GM12864 (cell line): ENCODE data around the gene ITPK1.

Experiments
- DNase-seq: peaks from one replicate; pipeline ENCODE4 v3.0.0-alpha.2; 2011; ENCODE audit warnings: low read depth
- H3K4me3 ChIP-seq: 2 replicates; pipeline ENCODE4 v1.5.1; 2011; ENCODE audit warnings: mild to moderate bottlenecking, low read depth, low read length, control low read depth
- TF ChIP-seq, protein P1 (sequence below): IDR thresholded peaks from 2 replicates; pipeline ENCODE4 v1.5.1; 2011; ENCODE audit warnings: low read depth, mild to moderate bottlenecking, moderate library complexity, low read length, control low read depth, inconsistent platforms; ENCODE audit errors: missing control alignments

ITPK1 gene

DNA sequence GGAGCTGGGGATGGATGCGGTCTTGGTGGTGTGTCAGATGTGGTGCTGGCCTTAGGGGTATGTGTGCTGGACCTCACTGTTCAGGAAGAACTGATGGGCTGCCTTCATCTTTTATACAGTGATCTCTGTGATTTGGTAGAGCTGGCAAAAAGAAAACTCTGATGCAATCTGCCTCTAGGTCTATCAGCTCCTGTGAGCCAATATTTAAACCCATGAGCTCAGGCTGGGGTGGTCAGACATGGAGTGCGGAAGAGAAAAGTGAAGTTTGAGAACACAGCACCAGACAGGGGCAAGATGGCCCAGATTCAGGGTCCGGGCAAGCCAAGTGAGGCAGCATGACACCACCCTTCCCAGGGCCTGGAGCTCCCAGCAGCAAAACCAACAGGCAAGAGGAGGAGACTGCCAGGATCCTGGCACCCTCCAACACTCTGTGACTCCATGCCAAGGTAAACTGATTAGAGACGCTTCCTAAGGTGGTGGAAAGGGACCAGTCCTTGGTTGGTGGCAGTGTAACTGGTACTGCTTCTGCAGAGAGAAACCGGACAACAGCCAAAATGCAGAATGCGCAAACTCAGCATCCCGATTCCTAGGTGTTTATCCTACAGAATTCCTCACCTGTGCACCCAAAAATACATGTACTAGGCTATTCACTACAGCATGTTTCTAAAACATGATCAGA is 110.5 kb downstream of the ITPK1 start:
- DNase-seq, result no peak
- TF ChIP-seq, protein P1, sequence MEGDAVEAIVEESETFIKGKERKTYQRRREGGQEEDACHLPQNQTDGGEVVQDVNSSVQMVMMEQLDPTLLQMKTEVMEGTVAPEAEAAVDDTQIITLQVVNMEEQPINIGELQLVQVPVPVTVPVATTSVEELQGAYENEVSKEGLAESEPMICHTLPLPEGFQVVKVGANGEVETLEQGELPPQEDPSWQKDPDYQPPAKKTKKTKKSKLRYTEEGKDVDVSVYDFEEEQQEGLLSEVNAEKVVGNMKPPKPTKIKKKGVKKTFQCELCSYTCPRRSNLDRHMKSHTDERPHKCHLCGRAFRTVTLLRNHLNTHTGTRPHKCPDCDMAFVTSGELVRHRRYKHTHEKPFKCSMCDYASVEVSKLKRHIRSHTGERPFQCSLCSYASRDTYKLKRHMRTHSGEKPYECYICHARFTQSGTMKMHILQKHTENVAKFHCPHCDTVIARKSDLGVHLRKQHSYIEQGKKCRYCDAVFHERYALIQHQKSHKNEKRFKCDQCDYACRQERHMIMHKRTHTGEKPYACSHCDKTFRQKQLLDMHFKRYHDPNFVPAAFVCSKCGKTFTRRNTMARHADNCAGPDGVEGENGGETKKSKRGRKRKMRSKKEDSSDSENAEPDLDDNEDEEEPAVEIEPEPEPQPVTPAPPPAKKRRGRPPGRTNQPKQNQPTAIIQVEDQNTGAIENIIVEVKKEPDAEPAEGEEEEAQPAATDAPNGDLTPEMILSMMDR, result no peak
- no peak overlapping the region for H3K4me3 ChIP-seq

DNA sequence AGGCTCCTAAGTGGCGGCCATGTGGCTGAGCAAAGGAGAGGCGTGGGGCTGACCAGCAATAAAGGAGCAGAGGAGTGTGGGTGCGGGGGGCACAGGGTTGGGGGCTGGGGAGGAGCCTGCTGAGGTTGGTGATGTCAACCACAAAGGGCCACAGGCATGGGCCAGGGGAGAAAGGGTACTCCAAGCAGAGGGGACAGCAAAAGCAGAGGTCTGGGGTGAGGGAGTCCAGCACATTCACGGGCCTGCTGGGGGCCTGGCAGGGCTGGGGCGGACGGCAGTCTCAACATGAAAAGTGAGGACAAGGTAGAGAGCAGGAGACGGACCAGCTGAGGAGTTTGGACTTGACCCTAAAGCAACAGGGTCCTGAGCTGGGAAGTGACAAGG is 111.0 kb downstream of the ITPK1 start:
- DNase-seq, result no peak
- no peak overlapping the region for H3K4me3 ChIP-seq
- TF ChIP-seq, protein P1, result no peak

DNA sequence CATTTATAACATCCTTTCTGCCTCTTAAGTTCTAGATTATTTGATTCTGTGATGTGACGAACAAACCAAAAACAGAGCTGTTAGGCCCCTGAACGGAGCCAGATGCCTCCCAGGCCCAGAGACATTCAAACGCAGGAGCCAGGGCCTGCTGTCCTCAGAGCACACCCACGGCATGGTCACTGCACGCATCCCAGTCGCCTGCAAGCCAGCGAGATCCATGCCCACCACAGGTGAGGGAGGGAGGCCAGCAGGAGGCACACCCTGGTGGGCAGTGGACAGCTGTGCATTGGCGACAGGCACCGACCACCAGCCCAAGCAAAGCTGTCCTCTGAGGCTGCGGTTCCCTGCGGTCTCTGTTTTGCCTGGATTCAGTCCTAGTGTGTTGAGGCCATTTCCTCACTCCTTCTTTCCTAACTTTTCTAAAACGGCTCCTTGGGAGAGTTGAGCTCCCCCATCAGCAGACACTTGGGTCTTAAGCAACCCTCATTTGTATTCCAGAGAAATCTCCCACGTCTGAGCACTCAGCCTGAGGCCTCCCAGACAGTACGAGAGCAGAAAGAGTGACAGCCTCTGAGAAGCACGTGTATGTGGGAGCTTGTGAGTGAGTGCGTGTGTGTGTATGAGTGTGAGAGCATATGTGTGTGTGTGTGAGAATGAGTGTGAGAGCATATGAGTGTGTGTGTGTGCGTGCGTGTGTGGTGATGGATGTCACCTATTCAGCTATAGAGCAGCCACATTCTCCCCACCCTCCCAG is 111.6 kb downstream of the ITPK1 start:
- TF ChIP-seq, protein P1, result no peak
- no peak overlapping the region for H3K4me3 ChIP-seq
- no peak for DNase-seq

- no peak for DNase-seq
- TF ChIP-seq, protein P1, result no peak
- no peak overlapping the region for H3K4me3 ChIP-seq
Observed at GRCh38 chr14:93002851-93003298, 112.8 kb downstream of the ITPK1 start.

DNA sequence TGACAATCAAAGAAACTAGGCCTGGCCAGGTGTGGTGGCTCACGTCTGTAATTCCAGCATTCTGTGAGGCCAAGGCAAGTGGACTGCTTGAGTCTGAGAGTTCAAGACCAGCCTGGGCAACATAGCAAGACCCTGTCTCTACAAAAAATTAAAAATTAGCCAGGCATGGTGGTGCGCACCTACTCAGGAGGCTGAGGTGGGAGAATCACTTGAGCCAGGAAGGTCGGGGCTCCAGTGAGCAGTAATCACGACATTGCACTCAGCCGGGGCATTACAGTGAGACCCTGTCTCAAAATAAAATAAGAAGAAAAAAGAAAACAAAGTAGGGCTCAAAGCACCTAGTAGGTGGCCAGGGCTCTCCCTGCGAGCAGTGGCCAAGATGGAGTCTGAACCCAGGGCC is 113.7 kb downstream of the ITPK1 start:
- H3K4me3 ChIP-seq, result no peak overlapping the region
- TF ChIP-seq, protein P1, result no peak
- DNase-seq, result no peak

GRCh38 chr14:92998946-92999345 is 116.8 kb downstream of the ITPK1 start:
- TF ChIP-seq, protein P1, result no peak

More at GRCh38 chr14:92998946-92999345, 116.8 kb downstream of the ITPK1 start:
- no peak for DNase-seq
- no peak overlapping the region for H3K4me3 ChIP-seq
